Spleen (tissue), 11 donors: ENCODE data around the gene RPLP1. TPM values are rescaled to one million over a fixed set of nuclear protein-coding genes. Genes with fewer than 3 reads are reported as not detected.

Source experiments
- DNase-seq: peaks from one replicate; pipeline ENCODE4 v3.0.0-alpha.2; 2020
- H3K27ac ChIP-seq, 8 donors: fragments of 200-600 bp; sonication (generic) in 7 of 8; 1 replicate in 4 of 8; 2 replicates in 4 of 8; pipeline versions ENCODE4 v1.5.0 to v1.8.0; 2016 to 2021; ENCODE audit warnings: inconsistent platforms in 4 of 8, mild to moderate bottlenecking in 4 of 8, moderate library complexity in 1 of 8
- H3K27me3 ChIP-seq, 7 donors: fragments of 200-600 bp; sonication (generic) in 6 of 7; replicated peaks in 1 of 7; 1 replicate in 4 of 7; 2 replicates in 3 of 7; pipeline versions ENCODE4 v1.5.0 to v1.8.0; 2016 to 2021; ENCODE audit warnings: inconsistent platforms in 3 of 7, mild to moderate bottlenecking in 1 of 7
- H3K36me3 ChIP-seq, 6 donors: fragments of 200-600 bp; sonication (generic) in 5 of 6; 1 replicate in 4 of 6; 2 replicates in 2 of 6; pipeline versions ENCODE4 v1.5.0 to v1.8.0; 2016 to 2021; ENCODE audit warnings: inconsistent platforms in 2 of 6
- H3K4me1 ChIP-seq, 6 donors: fragments of 200-600 bp; sonication (generic) in 5 of 6; 1 replicate in 3 of 6; 2 replicates in 3 of 6; pipeline versions ENCODE4 v1.5.0 to v1.8.0; 2016 to 2021; ENCODE audit warnings: inconsistent platforms in 3 of 6
- H3K4me3 ChIP-seq, 8 donors: fragments of 200-600 bp; sonication (generic) in 7 of 8; 1 replicate in 4 of 8; 2 replicates in 4 of 8; pipeline versions ENCODE4 v1.5.0 to v1.8.0; 2016 to 2021; ENCODE audit warnings: inconsistent platforms in 4 of 8, mild to moderate bottlenecking in 4 of 8, moderate library complexity in 2 of 8
- H3K9me3 ChIP-seq, 8 donors: fragments of 200-600 bp; sonication (generic) in 7 of 8; 1 replicate in 4 of 8; 2 replicates in 4 of 8; pipeline versions ENCODE4 v1.5.0 to v1.8.0; 2016 to 2021; ENCODE audit warnings: inconsistent platforms in 4 of 8
- CTCF ChIP-seq, 11 experiments: fragments of 200-600 bp in 7 of 11; fragments of 450-650 bp in 4 of 11; sonication (generic) in 4 of 11; IDR thresholded peaks in 8 of 11; conservative IDR thresholded peaks in 3 of 11; 1 replicate in 7 of 11; 2 replicates in 4 of 11; pipeline versions ENCODE4 v1.4.0 to v1.8.0; 2016 to 2021; ENCODE audit warnings: antibody characterized with exemption in 11 of 11, inconsistent platforms in 4 of 11, mild to moderate bottlenecking in 1 of 11
- POLR2A ChIP-seq, 3 donors: fragments of 450-650 bp; IDR thresholded peaks; one replicate each; pipeline ENCODE4 v1.5.1; 2017; ENCODE audit warnings: antibody characterized with exemption in 3 of 3, mild to moderate bottlenecking in 1 of 3
- POLR2AphosphoS5 ChIP-seq, 3 donors: sonication (generic); formaldehyde crosslinking; IDR thresholded peaks; one replicate each; pipeline ENCODE4 v1.5.1; 2017; ENCODE audit warnings: antibody characterized with exemption in 3 of 3
- WGBS, 5 donors: extraction: QIAGEN DNeasy Blood & Tissue Kit in 3 of 5; methylation state at CpG; one replicate each; pipeline versions ENCODE4 v1.1.5 to v1.1.7; 2013 to 2018; 5-methylcytosine and 5-hydroxymethylcytosine counted together
- intact Hi-C: fragments of 100-400 bp; cut with DNase I; formaldehyde crosslinking; loops from one replicate; pipeline ENCODE4 v1.15.0; 2023; ENCODE audit warnings: low total_unique reads
- polyA plus RNA-seq, 3 donors: library from polyadenylated mRNA; stranded (reverse); fragments of 200-250 nt; gene quantifications; one replicate each; pipeline ENCODE4 v1.2.1, GENCODE V29; 2013
- total RNA-seq, 7 donors: library from RNA; depleted of rRNA in 3 of 7; stranded (reverse); fragments of >200 nt in 3 of 7; fragmentation: NEBNext Ultra II Directional in 4 of 7; extraction: Animal tissue kit (Norgen Biotek cat#: 25700) in 4 of 7; gene quantifications; one replicate each; pipeline versions ENCODE4 v1.1.0 to v1.2.1, GENCODE V29; 2016 to 2021
- donor health status: healthy with polysubstance abuse.
- donor health status: DM: no; HTN: no; CAD: no; lungs with moderate emphysema.
- donor health status: DM: no; HTN: no; CAD: no.
- donor health status: Bipolar disorder and iron deficiency.
- donor health status: healthy.
- donor health status: DM: no; HTN: no; CAD: no.
- donor health status: DM: yes; HTN: yes; CAD: no.

RPLP1 gene
- total and polyA plus RNA-seq, 10 donors, result 439 to 3,995 (median 1,492) TPM

- TF ChIP-seq CTCF (IDR thresholded peaks at IDR 0.05 in 8 of 11, conservative IDR thresholded peaks at IDR 0.05 in 3 of 11) (no peak), POLR2A (IDR thresholded peaks at IDR 0.05) (no peak), POLR2AphosphoS5 (IDR thresholded peaks at IDR 0.05) (no peak)
- WGBS, 5 donors, result 34 to 51% (median 45%) methylated on average over 4 of the region's 4 CpGs
- H3K4me1 ChIP-seq, result peaks cover 0 to 4% (median 0%) of the 10 kb centered on the region in 6 donors
These were observed 26.5 kb downstream of the RPLP1 start for GRCh38 chr15:69479081-69479480.

GRCh38 chr15:69479971-69480370 is 27.4 kb downstream of the RPLP1 start:
- Histone ChIP-seq H3K27me3 (peaks cover 0 to 37% (median 0%) of the 10 kb centered on the region in 7 donors), H3K4me3 (no peak overlapping the region), H3K36me3 (no peaks in the 10 kb centered on the region), H3K9me3 (peaks cover 0 to 10% (median 4%) of the 10 kb centered on the region in 8 donors), H3K27ac (no peak overlapping the region), H3K4me1 (peaks cover 0 to 4% (median under 1%) of the 10 kb centered on the region in 6 donors)
- no peak for TF ChIP-seq POLR2AphosphoS5 (IDR thresholded peaks at IDR 0.05)
- no peak for TF ChIP-seq CTCF (IDR thresholded peaks at IDR 0.05 in 8 of 11, conservative IDR thresholded peaks at IDR 0.05 in 3 of 11)
- TF ChIP-seq POLR2A (IDR thresholded peaks at IDR 0.05), result no peak
- WGBS, 5 donors, result 87 to 99% (median 91%) methylated on average over 2 of the region's 2 CpGs
- intact Hi-C loops, result loop anchor here (10.0 kb wide), 1 partner anchor 1005 kb away; no protein-coding TSS in a partner anchor
- DNase-seq, result no peak

More at GRCh38 chr15:69479081-69479480, 26.5 kb downstream of the RPLP1 start:
- Histone ChIP-seq H3K27me3 (peaks cover 0 to 45% (median 0%) of the 10 kb centered on the region in 7 donors), H3K27ac (no peak overlapping the region), H3K9me3 (peaks cover 0 to 10% (median 4%) of the 10 kb centered on the region in 8 donors), H3K36me3 (no peaks in the 10 kb centered on the region), H3K4me3 (no peak overlapping the region)
- DNase-seq, result no peak
- intact Hi-C loops, result loop anchor here (10.0 kb wide), 1 partner anchor 1006 kb away; no protein-coding TSS in a partner anchor

DNA sequence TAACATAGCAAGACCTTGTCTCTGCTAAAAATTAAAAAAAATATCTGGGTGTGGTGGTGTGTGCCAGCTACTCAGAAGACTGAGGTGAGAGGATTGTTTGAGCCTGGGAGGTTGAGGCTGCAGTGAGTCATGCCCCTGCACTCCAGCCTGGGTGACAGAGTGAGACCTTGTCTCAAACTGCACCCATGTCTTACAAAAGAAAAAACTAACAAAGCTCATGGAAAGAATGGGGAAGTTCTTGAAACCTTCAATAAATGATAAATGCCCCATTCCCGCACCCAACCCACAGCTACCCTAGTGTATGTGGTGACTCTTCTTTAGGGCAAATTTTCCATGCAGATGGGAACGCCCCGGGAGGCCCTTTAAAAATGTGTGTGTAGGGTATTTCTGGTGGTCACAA is 28.3 kb downstream of the RPLP1 start:
- WGBS, 5 donors, result 44 to 65% (median 54%) methylated on average over 3 of the region's 3 CpGs
- Histone ChIP-seq H3K4me1 (peaks cover 0 to 5% (median 1%) of the 10 kb centered on the region in 6 donors), H3K27ac (no peak overlapping the region), H3K4me3 (no peak overlapping the region), H3K36me3 (no peaks in the 10 kb centered on the region), H3K27me3 (peaks cover 0 to 29% (median 0%) of the 10 kb centered on the region in 7 donors), H3K9me3 (peaks cover 0 to 18% (median 7%) of the 10 kb centered on the region in 8 donors)
- TF ChIP-seq POLR2A (IDR thresholded peaks at IDR 0.05) (no peak), POLR2AphosphoS5 (IDR thresholded peaks at IDR 0.05) (no peak), CTCF (IDR thresholded peaks at IDR 0.05 in 8 of 11, conservative IDR thresholded peaks at IDR 0.05 in 3 of 11) (no peak)
- intact Hi-C loops, result no loop called here
- DNase-seq, result no peak

DNA sequence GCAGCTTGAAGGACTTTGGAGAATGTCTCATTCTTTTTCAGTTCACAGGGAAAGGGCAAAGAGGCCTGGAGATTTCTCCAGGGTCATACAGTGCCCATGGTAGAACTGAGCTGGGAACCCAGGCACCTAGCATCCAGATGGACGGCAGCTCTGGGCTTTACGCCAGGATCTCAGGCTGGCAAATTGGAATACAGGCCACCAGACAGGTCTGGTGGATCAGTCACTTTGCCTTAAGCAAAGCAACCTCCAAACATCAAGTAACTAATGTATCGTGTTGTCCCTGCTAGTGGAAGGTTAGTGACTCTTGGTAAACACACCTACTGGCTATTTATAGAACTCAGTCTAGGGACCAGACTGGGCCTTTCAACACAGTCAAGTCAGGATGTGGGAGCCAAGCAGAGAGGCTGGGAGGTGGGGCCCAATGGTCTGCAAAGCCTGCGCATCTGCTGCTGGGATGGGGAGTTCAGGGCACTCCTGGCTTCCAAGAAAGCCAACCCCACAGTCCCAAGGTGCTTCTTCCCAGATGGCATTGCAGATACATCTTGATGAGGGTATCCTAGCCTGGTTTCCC is 30.2 kb downstream of the RPLP1 start:
- Histone ChIP-seq H3K36me3 (no peaks in the 10 kb centered on the region), H3K27ac (no peak overlapping the region), H3K27me3 (peaks cover 0 to 10% (median 0%) of the 10 kb centered on the region in 7 donors), H3K4me1 (peaks cover 0 to 5% (median 1%) of the 10 kb centered on the region in 6 donors), H3K9me3 (peaks cover 0 to 22% (median 8%) of the 10 kb centered on the region in 8 donors), H3K4me3 (no peak overlapping the region)
- TF ChIP-seq POLR2A (IDR thresholded peaks at IDR 0.05) (no peak), POLR2AphosphoS5 (IDR thresholded peaks at IDR 0.05) (no peak), CTCF (IDR thresholded peaks at IDR 0.05 in 8 of 11, conservative IDR thresholded peaks at IDR 0.05 in 3 of 11) (no peak)
- WGBS, 5 donors, result 87 to 99% (median 92%) methylated on average over 3 to 4 of the region's 4 CpGs
- intact Hi-C loops, result no loop called here
- no peak for DNase-seq
